Measurements from ENCODE around the gene C15orf40. TPM values are rescaled to one million over a fixed set of nuclear protein-coding genes. Genes with fewer than 3 reads are reported as not detected.

C15orf40 gene
- total and polyA plus RNA-seq, 9 of the 15 experiments (the other 6 are each of a cell fraction or from before 2014, with no cell fraction given) = 15.9 to 52.0 (median 27.0) TPM

- TF ChIP-seq JUNB (CRISPR knock-in tag; conservative IDR thresholded peaks at IDR 0.05) (no peak), ZNF3 (CRISPR knock-in tag; IDR thresholded peaks at IDR 0.05) (no peak), SRF (CRISPR knock-in tag; IDR thresholded peaks at IDR 0.05) (no peak; a peak in 1 of 4 replicates), TAF9B (IDR thresholded peaks at IDR 0.05; ENCODE audit: partially characterized antibody) (peak; percentile 85), DIDO1 (tag; IDR thresholded peaks at IDR 0.05; ENCODE audit: low read depth) (peak; percentile 87), SMAD1 (IDR thresholded peaks at IDR 0.05; ENCODE audit: low read depth, low read length, partially characterized antibody) (peak; percentile 13), CHD2 (IDR thresholded peaks at IDR 0.05; ENCODE audit: low read depth, low read length) (peak; percentile 19; the same call in 1 of the 2 replicates), ZNF23 (CRISPR knock-in tag; IDR thresholded peaks at IDR 0.05) (no peak), PURB (CRISPR knock-in tag; IDR thresholded peaks at IDR 0.05; ENCODE audit: low read depth) (no peak), AFF4 (CRISPR knock-in tag; IDR thresholded peaks at IDR 0.05) (peak; percentile 93), ZNF780A (CRISPR knock-in tag; IDR thresholded peaks at IDR 0.05) (no peak), FOXK1 (CRISPR knock-in tag; IDR thresholded peaks at IDR 0.05; ENCODE audit: borderline replicate concordance) (peak; percentile 17; the same call in 1 of the 2 replicates), SMARCA4 (IDR thresholded peaks at IDR 0.05) (0 out of 2 replicates have a peak, but pooled peaks have one; percentile 21), NFIX (CRISPR knock-in tag; IDR thresholded peaks at IDR 0.05; ENCODE audit: low read depth) (no peak), CCNT2 (IDR thresholded peaks at IDR 0.05; ENCODE audit: borderline replicate concordance, extremely low read depth, insufficient read length, low read depth, low read length) (peak; percentile 75), ZNF232 (CRISPR knock-in tag; IDR thresholded peaks at IDR 0.05) (no peak), ZNF57 (CRISPR knock-in tag; IDR thresholded peaks at IDR 0.05) (no peak), SIN3A (IDR thresholded peaks at IDR 0.05; ENCODE audit: borderline replicate concordance in 2 of 2, control insufficient read depth in 1 of 2, low read depth in 2 of 2, low read length in 2 of 2) (peak; percentile 82 to 83; a peak in 3 of 4 replicates), ILK (tag; IDR thresholded peaks at IDR 0.05; ENCODE audit: borderline replicate concordance, low read depth) (no peak), ZNF668 (CRISPR knock-in tag; IDR thresholded peaks at IDR 0.05) (no peak), NFXL1 (CRISPR knock-in tag; IDR thresholded peaks at IDR 0.05) (no peak), RFX7 (CRISPR knock-in tag; IDR thresholded peaks at IDR 0.05) (no peak), ZNF282 (CRISPR knock-in tag; IDR thresholded peaks at IDR 0.05) (no peak; the same call in 1 of the 2 replicates), ATF6 (CRISPR knock-in tag; IDR thresholded peaks at IDR 0.05) (peak; percentile 80; the same call in 1 of the 2 replicates)
These were observed at the start of gene C15orf40 (continued) for GRCh38 chr15:83011271-83012075.

Data from K562 (cell line).